ENCODE results near the gene EXOC3L1.

GRCh38 chr16:67144943-67145342 is 45.0 kb downstream of the EXOC3L1 start:
- no peak for TF ChIP-seq EP300 (IDR thresholded peaks at IDR 0.05; ENCODE audit: borderline replicate concordance)
- TF ChIP-seq REST (IDR thresholded peaks at IDR 0.05; ENCODE audit: low read depth): no peak
- TF ChIP-seq CREB1 (IDR thresholded peaks at IDR 0.05; ENCODE audit: low read depth): no peak
- no peak for TF ChIP-seq RAD21 (IDR thresholded peaks at IDR 0.05; ENCODE audit: low read depth)
- TF ChIP-seq EGR1 (IDR thresholded peaks at IDR 0.05): no peak
- TF ChIP-seq MAX (IDR thresholded peaks at IDR 0.05): no peak
- TF ChIP-seq ZBTB7A (IDR thresholded peaks at IDR 0.05; ENCODE audit: low read depth): no peak
- TF ChIP-seq YY1 (IDR thresholded peaks at IDR 0.05; ENCODE audit: low read depth): no peak
- TF ChIP-seq TAF1 (IDR thresholded peaks at IDR 0.05; ENCODE audit: low read depth): no peak
- no peak for TF ChIP-seq FOXM1 (IDR thresholded peaks at IDR 0.05; ENCODE audit: borderline replicate concordance, low read depth)
- no peak for TF ChIP-seq CEBPB (IDR thresholded peaks at IDR 0.05)
